AG09309 (cell line): ENCODE measurements around the gene MTHFSD.

ENCODE experiments used
- DNase-seq: peaks from one replicate; pipeline ENCODE4 v3.0.0-alpha.2; 2010; ENCODE audit warnings: low read depth
- H3K4me3 ChIP-seq: 2 replicates; pipeline ENCODE4 v1.5.1; 2011; ENCODE audit warnings: mild to moderate bottlenecking, low read depth, low read length, moderate library complexity; ENCODE audit not compliant: control insufficient read depth
- CTCF ChIP-seq: IDR thresholded peaks from 2 replicates; pipeline ENCODE4 v1.5.1; 2011; ENCODE audit warnings: mild to moderate bottlenecking, low read depth, low read length, inconsistent platforms; ENCODE audit not compliant: insufficient read depth, control insufficient read depth; ENCODE audit errors: missing control alignments

MTHFSD gene

GRCh38 chr16:86573646-86574508, 18.8 kb upstream of the MTHFSD start:
- DNase-seq: no peak
- no peak for TF ChIP-seq CTCF
- no peak overlapping the region for H3K4me3 ChIP-seq

DNA sequence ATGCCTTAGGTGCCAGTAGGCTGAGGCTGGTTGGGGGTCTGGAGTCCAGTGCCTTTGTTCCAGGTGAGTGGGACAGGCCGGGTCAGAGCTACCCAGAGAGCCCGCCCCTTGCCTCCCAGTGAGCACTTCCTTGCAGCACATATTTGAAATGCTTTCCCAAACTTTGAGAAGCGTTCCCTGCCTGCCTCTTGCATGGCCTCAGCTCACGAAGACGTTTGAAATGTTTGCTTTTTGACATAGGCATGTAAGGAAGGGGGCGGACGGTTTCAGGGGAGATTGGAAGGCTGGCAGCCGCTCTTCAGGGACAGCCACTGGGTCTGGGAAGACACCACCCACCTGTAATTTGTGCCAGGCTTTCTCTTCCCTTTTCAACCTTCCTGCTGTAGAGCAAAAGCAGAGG, 18.2 kb upstream of the MTHFSD start:
- TF ChIP-seq CTCF: no peak
- no peak overlapping the region for H3K4me3 ChIP-seq
- no peak for DNase-seq

GRCh38 chr16:86572606-86573005, 17.6 kb upstream of the MTHFSD start:
- H3K4me3 ChIP-seq: no peak overlapping the region
- DNase-seq: no peak
- TF ChIP-seq CTCF: no peak

- DNase-seq: no peak
- no peak for TF ChIP-seq CTCF
- no peak overlapping the region for H3K4me3 ChIP-seq
Measured at GRCh38 chr16:86572041-86572521, 17.0 kb upstream of the MTHFSD start.

DNA sequence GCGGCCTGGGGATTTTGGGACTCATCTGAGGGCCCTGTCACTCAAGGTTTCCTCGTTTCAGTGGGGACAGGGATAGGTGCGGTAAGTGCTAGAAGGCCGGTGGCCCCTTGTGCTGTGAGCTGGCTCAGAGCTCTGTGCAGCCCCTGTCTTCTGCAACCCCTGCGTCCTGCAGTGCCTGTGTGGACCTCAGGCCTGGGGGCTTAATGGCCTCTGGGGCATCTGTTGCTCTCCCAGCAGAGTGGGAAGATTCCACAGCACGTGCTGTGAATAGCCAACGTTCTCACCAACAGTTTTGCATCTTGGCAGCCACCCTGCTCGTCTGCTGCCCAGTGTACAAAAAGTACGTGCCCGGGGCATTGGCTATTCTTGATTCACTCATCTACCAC, 16.5 kb upstream of the MTHFSD start:
- no peak overlapping the region for H3K4me3 ChIP-seq

More for the DNA sequence above, 16.5 kb upstream of the MTHFSD start:
- no peak for TF ChIP-seq CTCF
- DNase-seq: no peak
